Forelimb muscle (tissue), 1 donor: ENCODE results near the gene NKAPD1. TPM values are rescaled to one million over a fixed set of nuclear protein-coding genes. Genes with fewer than 3 reads are reported as not detected.

ENCODE experiments used
- polyA plus RNA-seq: library from polyadenylated mRNA; unstranded; fragments of 120-200 nt; gene quantifications from one replicate; pipeline ENCODE4 v1.2.1, GENCODE V29; 2013; ENCODE audit not compliant: insufficient read length

NKAPD1 gene
- polyA plus RNA-seq, 1 donor: 27.7 TPM

Other genes with a start within 250 kb of the NKAPD1 start
- gene ALG9, start 202.7 kb upstream of the NKAPD1 start, polyA plus RNA-seq: 26.1 TPM
- 1.7 TPM for gene FDXACB1, start 195.1 kb upstream of the NKAPD1 start, polyA plus RNA-seq
- gene CFAP68, start 194.8 kb upstream of the NKAPD1 start, polyA plus RNA-seq: 15.7 TPM
- gene CRYAB, start 162.5 kb upstream of the NKAPD1 start, polyA plus RNA-seq: 886 TPM
- 93.3 TPM for gene HSPB2, start 161.6 kb upstream of the NKAPD1 start, polyA plus RNA-seq
- 3.1 TPM for gene C11orf52, start 155.4 kb upstream of the NKAPD1 start, polyA plus RNA-seq
- 19.6 TPM for gene DIXDC1, start 137.0 kb upstream of the NKAPD1 start, polyA plus RNA-seq
- 39.5 TPM for gene DLAT, start 48.9 kb upstream of the NKAPD1 start, polyA plus RNA-seq
- 1.1 TPM for gene PIH1D2, start 282 bp upstream of the NKAPD1 start, polyA plus RNA-seq
- gene TIMM8B, start 12.5 kb downstream of the NKAPD1 start, polyA plus RNA-seq: 48.5 TPM
- 92.7 TPM for gene SDHD, start 12.6 kb downstream of the NKAPD1 start, polyA plus RNA-seq
- gene IL18, start 89.8 kb downstream of the NKAPD1 start, polyA plus RNA-seq: 0.40 TPM
- 0.33 TPM for gene TEX12, start 93.1 kb downstream of the NKAPD1 start, polyA plus RNA-seq
- gene BCO2, start 101.2 kb downstream of the NKAPD1 start, polyA plus RNA-seq: 9.0 TPM
- gene PTS, start 152.1 kb downstream of the NKAPD1 start, polyA plus RNA-seq: 20.4 TPM
- gene PLET1, start 186.6 kb downstream of the NKAPD1 start, polyA plus RNA-seq: not detected